Neural cell (in vitro differentiated cells): ENCODE measurements around the gene PACS2.

ENCODE experiments used
- CTCF ChIP-seq: fragments of 450-650 bp; IDR thresholded peaks from 2 replicates; pipeline ENCODE4 v1.5.1; 2014; ENCODE audit warnings: antibody characterized with exemption, mild to moderate bottlenecking, moderate library complexity; ENCODE audit not compliant: poor library complexity, severe bottlenecking
- EZH2 ChIP-seq: fragments of 200-600, 300-800 bp; shearing (Covaris generic), sonication (generic); IDR thresholded peaks from 2 replicates; pipeline ENCODE4 v1.6.1; 2014; ENCODE audit warnings: antibody characterized with exemption, low read length, borderline replicate concordance, mild to moderate bottlenecking; ENCODE audit not compliant: insufficient read depth, poor library complexity, severe bottlenecking
- MXI1 ChIP-seq: fragments of 450-650 bp; conservative IDR thresholded peaks from 2 replicates; pipeline ENCODE4 v1.6.1; 2014; ENCODE audit warnings: antibody characterized with exemption, mild to moderate bottlenecking; ENCODE audit not compliant: poor library complexity, severe bottlenecking
- POLR2AphosphoS5 ChIP-seq: IDR thresholded peaks from 2 replicates; pipeline ENCODE4 v1.6.1; 2012
- REST ChIP-seq: IDR thresholded peaks from 2 replicates; pipeline ENCODE4 v1.6.1; 2012; ENCODE audit warnings: borderline replicate concordance

GRCh38 chr14:105387530-105387922 is 73.0 kb downstream of the PACS2 start:
- TF ChIP-seq EZH2 (no peak), REST (no peak), CTCF (no peak), POLR2AphosphoS5 (no peak), MXI1 (no peak)
